ENCODE results near the gene SLC7A1.

DNA sequence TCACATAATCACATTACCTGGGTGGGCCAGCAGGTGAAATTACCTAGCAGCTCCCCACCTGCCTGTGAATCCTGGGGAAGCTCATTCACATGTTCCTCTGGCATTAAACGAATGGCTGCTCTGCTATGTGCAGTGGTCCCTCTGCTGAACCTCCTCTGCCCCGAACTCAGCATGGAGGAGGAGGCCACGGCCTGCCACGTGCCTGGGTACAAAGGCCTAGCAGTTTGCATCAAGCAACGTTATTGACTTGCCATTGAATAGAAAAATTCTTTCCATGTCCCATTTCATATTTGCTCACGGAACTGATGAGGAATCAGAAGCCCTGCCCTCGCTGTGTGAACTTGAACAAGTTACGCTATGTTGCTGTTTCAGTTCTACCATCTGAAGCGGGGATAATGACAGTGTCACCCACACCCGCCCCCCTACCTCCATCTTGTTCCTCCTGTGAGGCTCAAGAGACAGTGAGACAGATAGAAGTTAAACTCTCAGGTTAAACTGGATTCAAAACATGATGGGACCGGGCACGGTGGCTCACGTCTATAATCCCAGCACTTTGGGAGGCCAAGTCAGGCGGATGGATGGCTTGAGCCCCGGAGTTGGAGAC, 25.3 kb downstream of the SLC7A1 start:
- TF ChIP-seq CTCF (conservative IDR thresholded peaks at IDR 0.05) (no peak), EZH2 (IDR thresholded peaks at IDR 0.05; ENCODE audit: low read depth) (no peak)
